Activated CD4-positive, alpha-beta T cell treated with anti-CD3 and anti-CD28 coated beads, Interleukin-2, Interleukin-6, amounts not matched to agents 100 ng/mL and 50 ng/mL, durations not matched to agents 16 hours and 8 hours (primary cell): ENCODE measurements around the gene CRYBG1.
A peak's percentile ranks its signal among the peaks of the same experiment; 100 is the strongest.
"Not testable (repeated sequence)": the region's sequence is repeated elsewhere in the genome, so short reads cannot be mapped to it uniquely, and the experiment has no call there.

ENCODE experiments used
- DNase-seq: peaks from one replicate; pipeline ENCODE4 v3.0.0-alpha.2; 2020

The CRYBG1 gene

GRCh38 chr6:106556368-106556960, 195.9 kb downstream of the CRYBG1 start:
- DNase-seq: no peak

- no peak for DNase-seq
Measured at GRCh38 chr6:106557837-106558236, 197.3 kb downstream of the CRYBG1 start.

- DNase-seq: no peak
Measured at GRCh38 chr6:106558364-106558763, 197.8 kb downstream of the CRYBG1 start.

GRCh38 chr6:106559659-106560058, 199.1 kb downstream of the CRYBG1 start:
- not testable (repeated sequence) for DNase-seq

- no peak for DNase-seq
Measured at GRCh38 chr6:106560996-106561685, 200.6 kb downstream of the CRYBG1 start.

GRCh38 chr6:106561686-106562405, 201.3 kb downstream of the CRYBG1 start:
- no peak for DNase-seq

- DNase-seq: no peak
Measured at GRCh38 chr6:106563614-106564013, 203.1 kb downstream of the CRYBG1 start.

- no peak for DNase-seq
Measured at GRCh38 chr6:106564476-106564875, 204.0 kb downstream of the CRYBG1 start.

GRCh38 chr6:106568530-106568929, 208.0 kb downstream of the CRYBG1 start:
- no peak for DNase-seq

GRCh38 chr6:106569428-106569827, 208.9 kb downstream of the CRYBG1 start:
- DNase-seq: no peak

GRCh38 chr6:106572436-106572835, 211.9 kb downstream of the CRYBG1 start:
- no peak for DNase-seq

- DNase-seq: no peak
Measured at GRCh38 chr6:106572875-106573585, 212.5 kb downstream of the CRYBG1 start.

- DNase-seq: peak; percentile 17
Measured at GRCh38 chr6:106574741-106575458, 214.4 kb downstream of the CRYBG1 start.

GRCh38 chr6:106579281-106579680, 218.8 kb downstream of the CRYBG1 start:
- DNase-seq: no peak

GRCh38 chr6:106581468-106581867, 221.0 kb downstream of the CRYBG1 start:
- no peak for DNase-seq

GRCh38 chr6:106586815-106587415, 226.4 kb downstream of the CRYBG1 start:
- DNase-seq: no peak

- DNase-seq: not testable (repeated sequence)
Measured at GRCh38 chr6:106588937-106589336, 228.4 kb downstream of the CRYBG1 start.

GRCh38 chr6:106591111-106591825, 230.8 kb downstream of the CRYBG1 start:
- DNase-seq: no peak

- DNase-seq: no peak
Measured at GRCh38 chr6:106599440-106599839, 238.9 kb downstream of the CRYBG1 start.

GRCh38 chr6:106600329-106600728, 239.8 kb downstream of the CRYBG1 start:
- DNase-seq: no peak

GRCh38 chr6:106608080-106608668, 247.7 kb downstream of the CRYBG1 start:
- peak; percentile 77 for DNase-seq
